HepG2 (cell line): ENCODE results near the gene GUCA1A. TPM values are rescaled to one million over a fixed set of nuclear protein-coding genes. Genes with fewer than 3 reads are reported as not detected.

ENCODE experiments used
- HOXD1 ChIP-seq: sonication (generic); formaldehyde crosslinking; IDR thresholded peaks from 2 replicates; pipeline ENCODE4 v1.5.0; 2020; ENCODE audit warnings: missing genetic modification reagents
- ZIK1 ChIP-seq: sonication (generic); formaldehyde crosslinking; IDR thresholded peaks from 2 replicates; pipeline ENCODE4 v1.5.0; 2020; ENCODE audit warnings: mild to moderate bottlenecking, low read depth, missing genetic modification reagents, borderline replicate concordance
- ZNF367 ChIP-seq: sonication (generic); formaldehyde crosslinking; IDR thresholded peaks from 2 replicates; pipeline ENCODE4 v1.4.0; 2020; ENCODE audit warnings: missing genetic modification reagents, borderline replicate concordance
- ZNF407 ChIP-seq: sonication (generic); formaldehyde crosslinking; IDR thresholded peaks from one replicate; pipeline ENCODE4 v1.5.1; 2020; ENCODE audit warnings: mild to moderate bottlenecking, missing genetic modification reagents; ENCODE audit errors: not compliant biosample characterization
- ZNF430 ChIP-seq: sonication (generic); formaldehyde crosslinking; IDR thresholded peaks from 2 replicates; pipeline ENCODE4 v1.9.0; 2021; ENCODE audit warnings: mild to moderate bottlenecking, missing genetic modification reagents
- polyA plus RNA-seq, 8 experiments: library from polyadenylated mRNA; depleted of rRNA in 3 of 8; stranded (reverse) in 7 of 8; unstranded in 1 of 8; fragments of >200 nt; fragmentation: Illumina TruSeq in 4 of 8; extraction: Trizol in 4 of 8; gene quantifications; 2 replicates each; pipeline versions ENCODE4 v1.2.1 to v1.2.3, GENCODE V29; 2011 to 2016; ENCODE audit warnings: low read depth in 4 of 8, missing spikeins in 1 of 8, mixed read lengths in 1 of 8; ENCODE audit not compliant: insufficient read depth in 1 of 8
- total RNA-seq, 5 experiments: library from RNA; depleted of rRNA; stranded (reverse); fragments of >200 nt; fragmentation: Illumina TruSeq; extraction: Trizol; gene quantifications; 2 replicates each; pipeline ENCODE4 v1.2.3, GENCODE V29; 2016; ENCODE audit warnings: low read depth in 1 of 5

GUCA1A gene
- total and polyA plus RNA-seq, 2 of the 13 experiments (the other 11 are each of a cell fraction or from before 2014, with no cell fraction given) = not detected

- TF ChIP-seq ZNF407 (no peak), HOXD1 (CRISPR knock-in tag) (no peak), ZIK1 (no peak), ZNF430 (CRISPR knock-in tag) (no peak), ZNF367 (no peak)
Observed at GRCh38 chr6:42173101-42173500, at the start of gene GUCA1A (continued).
